GM12878 (cell line): ENCODE measurements around the gene ANKRD42. TPM values are rescaled to one million over a fixed set of nuclear protein-coding genes. Genes with fewer than 3 reads are reported as not detected.

Experiments
- ATAC-seq: fragments of 200-7000 bp; cut with Tn5 transposase; 3 replicates; pipeline ENCODE4 v1.9.1; 2020; ENCODE audit warnings: mild to moderate bottlenecking, moderate library complexity
- BruUV-seq: library from RNA; stranded (reverse); fragments of 400-500 nt; replicated peaks from 2 replicates; lab custom pipeline; 2021; lab: Mats Ljungman, UMichigan
- CTCF ChIA-PET: fragments of 300-600 bp; sonication (Branson Sonifier 250); formaldehyde crosslinking; extraction: SDS; loops from one replicate; lab custom pipeline; 2021; ENCODE audit warnings: inconsistent platforms; lab: Yijun Ruan, JAX
- POLR2A ChIA-PET: fragments of 350-600 bp; formaldehyde crosslinking; extraction: SDS; loops from one replicate; lab custom pipeline; 2021; ENCODE audit warnings: inconsistent platforms; lab: Charles Lee
- RAD21 ChIA-PET: fragments of 300-600 bp; sonication (Branson Sonifier 250); formaldehyde crosslinking; loops from one replicate; lab custom pipeline; 2023; ENCODE audit warnings: antibody characterized with exemption; ENCODE audit not compliant: unreplicated experiment; lab: Charles Lee
- SMC1A ChIA-PET: fragments of 300-600 bp; sonication (Branson Sonifier 250); formaldehyde crosslinking; loops from one replicate; lab custom pipeline; 2023; ENCODE audit not compliant: unreplicated experiment, uncharacterized antibody; lab: Charles Lee
- DNase-seq: peaks from one replicate; pipeline ENCODE4 v3.0.0-alpha.2; 2011; ENCODE audit warnings: low read depth, low spot score
- FAIRE-seq: peaks from 3 replicates; lab custom pipeline; 2011; peaks lifted over from hg19 to GRCh38; lab: Jason Lieb, UNC
- H2AFZ ChIP-seq: 2 replicates; pipeline ENCODE4 v1.6.0; 2011; ENCODE audit warnings: low read depth, low read length, control low read depth; ENCODE audit not compliant: control insufficient read depth
- H3K27ac ChIP-seq: 2 replicates; pipeline ENCODE4 v1.5.1; 2011; ENCODE audit warnings: control low read depth; ENCODE audit not compliant: control insufficient read depth, insufficient read depth
- H3K27me3 ChIP-seq, 2 experiments: replicated peaks in 1 of 2; 2 replicates each; pipeline versions ENCODE4 v1.6.0 to v1.6.1; 2011; ENCODE audit warnings: low read length in 1 of 2; ENCODE audit not compliant: control insufficient read depth in 2 of 2, insufficient read depth in 2 of 2
- H3K36me3 ChIP-seq, 2 experiments: 2 replicates each; pipeline ENCODE4 v1.5.1; 2011; ENCODE audit warnings: low read length in 1 of 2; ENCODE audit not compliant: control insufficient read depth in 2 of 2, insufficient read depth in 2 of 2
- H3K4me1 ChIP-seq: 2 replicates; pipeline ENCODE4 v1.6.1; 2011; ENCODE audit warnings: mild to moderate bottlenecking, low read length, moderate library complexity, mixed read lengths; ENCODE audit not compliant: control insufficient read depth, insufficient read depth
- H3K4me2 ChIP-seq: 2 replicates; pipeline ENCODE4 v1.6.0; 2011; ENCODE audit warnings: control low read depth; ENCODE audit not compliant: control insufficient read depth, insufficient read depth
- H3K4me3 ChIP-seq: fragments of 200-600 bp; sonication (generic); 2 replicates; pipeline ENCODE4 v1.5.1; 2016
- H3K79me2 ChIP-seq: 2 replicates; pipeline ENCODE4 v1.6.0; 2011; ENCODE audit warnings: low read length; ENCODE audit not compliant: control insufficient read depth, insufficient read depth
- H3K9ac ChIP-seq: 2 replicates; pipeline ENCODE4 v1.8.0; 2011; ENCODE audit warnings: low read length, control low read depth, mixed read lengths; ENCODE audit not compliant: control insufficient read depth, insufficient read depth
- H3K9me3 ChIP-seq: replicated peaks from 3 replicates; pipeline ENCODE4 v1.5.1; 2011; ENCODE audit warnings: mild to moderate bottlenecking, low read length; ENCODE audit not compliant: control insufficient read depth, insufficient read depth
- H4K20me1 ChIP-seq: 2 replicates; pipeline ENCODE4 v1.6.0; 2011; ENCODE audit not compliant: control insufficient read depth, insufficient read depth
- BHLHE40 ChIP-seq, 2 experiments: fragments of 450-650 bp in 1 of 2; IDR thresholded peaks; 2 replicates each; pipeline ENCODE4 v1.6.1; 2011 to 2017; ENCODE audit warnings: low read depth in 2 of 2, borderline replicate concordance in 1 of 2, improper control_type of control experiment in 1 of 2, low read length in 1 of 2, mild to moderate bottlenecking in 1 of 2
- CBX3 ChIP-seq: fragments of 200-600 bp; sonication (generic); IDR thresholded peaks from 2 replicates; pipeline ENCODE4 v1.6.1; 2016; ENCODE audit warnings: low read depth, borderline replicate concordance
- ESRRA ChIP-seq: IDR thresholded peaks from 2 replicates; pipeline ENCODE4 v1.6.1; 2012; ENCODE audit warnings: mild to moderate bottlenecking, low read length, improper control_type of control experiment
- GABPA ChIP-seq: IDR thresholded peaks from 2 replicates; pipeline ENCODE4 v1.6.1; 2014; ENCODE audit warnings: antibody characterized with exemption, low read depth, mild to moderate bottlenecking, inconsistent platforms
- NRF1 ChIP-seq: conservative IDR thresholded peaks from 2 replicates; pipeline ENCODE4 v1.6.1; 2011; ENCODE audit warnings: mild to moderate bottlenecking, low read depth, low read length, improper control_type of control experiment
- SIX5 ChIP-seq: IDR thresholded peaks from 2 replicates; pipeline ENCODE4 v1.6.1; 2011; ENCODE audit warnings: mild to moderate bottlenecking, low read depth, low read length, moderate library complexity; ENCODE audit not compliant: severe bottlenecking
- SREBF1 ChIP-seq: IDR thresholded peaks from 2 replicates; pipeline ENCODE4 v1.6.1; 2012; ENCODE audit warnings: mild to moderate bottlenecking, low read length
- TAF1 ChIP-seq: IDR thresholded peaks from 2 replicates; pipeline ENCODE4 v1.6.1; 2011; ENCODE audit warnings: mild to moderate bottlenecking, low read depth, low read length, borderline replicate concordance
- YBX1 ChIP-seq: fragments of 450-650 bp; IDR thresholded peaks from 2 replicates; pipeline ENCODE4 v1.6.1; 2016; ENCODE audit warnings: antibody characterized with exemption
- WGBS: methylation state at CpG from one replicate; pipeline ENCODE4 v1.1.6; 2016; ENCODE audit warnings: low lambda C conversion rate; ENCODE audit not compliant: insufficient replicate concordance, insufficient coverage; ENCODE audit errors: missing lambda C conversion rate; 5-methylcytosine and 5-hydroxymethylcytosine counted together
- in situ Hi-C: fragments of 300-500 bp; cut with MboI; formaldehyde crosslinking; loops from 9 replicates; pipeline ENCODE4 v1.14.3; 2018; ENCODE audit warnings: mixed read lengths
- intact Hi-C: fragments of 100-400 bp; cut with micrococcal nuclease; formaldehyde crosslinking; loops from one replicate; pipeline ENCODE4 v1.14.2; 2022; ENCODE audit not compliant: unreplicated experiment
- polyA plus RNA-seq, 11 experiments: library from polyadenylated mRNA; depleted of rRNA in 4 of 11; unstranded in 6 of 11; stranded (reverse) in 5 of 11; fragments of >200 nt; fragmentation: Nextera tagmentation in 4 of 11; fragmentation: Illumina TruSeq in 1 of 11; extraction: Ambion mirVana in 4 of 11; extraction: Trizol in 1 of 11; gene quantifications; 1 replicate in 1 of 11; 2 replicates in 10 of 11; pipeline versions ENCODE4 v1.2.1 to v1.2.3, GENCODE V29; 2011 to 2016; ENCODE audit warnings: inconsistent platforms in 2 of 11, missing spikeins in 2 of 11, low read depth in 1 of 11
- total RNA-seq, 4 experiments: library from RNA; depleted of rRNA in 3 of 4; stranded (reverse); fragments of >200 nt in 3 of 4; fragmentation: Illumina TruSeq in 1 of 4; extraction: Trizol in 1 of 4; gene quantifications; 2 replicates each; pipeline versions ENCODE4 v1.2.1 to v1.2.3, GENCODE V29; 2013 to 2021
- TF ChIP-seq, protein P1 (sequence below): fragments of 450-650 bp; IDR thresholded peaks from 2 replicates; pipeline ENCODE4 v1.6.1; 2016; ENCODE audit warnings: mild to moderate bottlenecking, moderate library complexity, borderline replicate concordance
- TF ChIP-seq, protein P2 (sequence below): fragments of 450-650 bp; IDR thresholded peaks from 2 replicates; pipeline ENCODE4 v1.6.1; 2017; ENCODE audit warnings: low read depth, mild to moderate bottlenecking, moderate library complexity

Gene ANKRD42
- total and polyA plus RNA-seq, 10 of the 15 experiments (the other 5 are each of a cell fraction or from before 2014, with no cell fraction given): 0.68 to 3.2 (median 2.0) TPM

DNA sequence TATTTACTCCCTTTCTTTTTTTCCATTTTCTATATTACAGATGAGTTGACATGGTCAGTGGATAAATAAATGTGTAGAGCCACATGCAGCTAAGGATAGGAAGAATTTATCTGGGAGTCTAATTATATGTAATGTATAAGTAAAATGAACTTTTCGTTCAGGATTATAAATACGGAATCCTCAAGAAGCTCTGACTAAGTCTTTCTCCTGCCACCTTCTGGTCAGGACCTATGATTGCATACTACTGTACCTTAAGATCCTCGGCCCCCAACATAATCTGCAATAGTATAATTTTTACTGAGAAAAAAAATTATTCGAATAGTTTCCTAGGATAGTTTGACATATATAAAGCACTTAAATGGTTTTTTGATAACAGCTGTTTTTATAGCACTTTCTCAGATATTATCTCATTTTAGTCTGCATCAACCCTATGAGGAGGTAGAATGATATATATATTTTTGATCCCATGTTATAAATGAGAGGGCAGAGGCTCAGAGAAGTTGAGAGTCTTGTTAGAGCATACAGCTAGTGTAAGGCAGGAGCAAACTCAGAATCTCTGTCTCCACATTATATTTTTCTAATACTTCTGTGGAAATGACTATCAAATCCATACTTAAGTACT is 56.6 kb downstream of the ANKRD42 start (continued):
- TF ChIP-seq, protein P1, sequence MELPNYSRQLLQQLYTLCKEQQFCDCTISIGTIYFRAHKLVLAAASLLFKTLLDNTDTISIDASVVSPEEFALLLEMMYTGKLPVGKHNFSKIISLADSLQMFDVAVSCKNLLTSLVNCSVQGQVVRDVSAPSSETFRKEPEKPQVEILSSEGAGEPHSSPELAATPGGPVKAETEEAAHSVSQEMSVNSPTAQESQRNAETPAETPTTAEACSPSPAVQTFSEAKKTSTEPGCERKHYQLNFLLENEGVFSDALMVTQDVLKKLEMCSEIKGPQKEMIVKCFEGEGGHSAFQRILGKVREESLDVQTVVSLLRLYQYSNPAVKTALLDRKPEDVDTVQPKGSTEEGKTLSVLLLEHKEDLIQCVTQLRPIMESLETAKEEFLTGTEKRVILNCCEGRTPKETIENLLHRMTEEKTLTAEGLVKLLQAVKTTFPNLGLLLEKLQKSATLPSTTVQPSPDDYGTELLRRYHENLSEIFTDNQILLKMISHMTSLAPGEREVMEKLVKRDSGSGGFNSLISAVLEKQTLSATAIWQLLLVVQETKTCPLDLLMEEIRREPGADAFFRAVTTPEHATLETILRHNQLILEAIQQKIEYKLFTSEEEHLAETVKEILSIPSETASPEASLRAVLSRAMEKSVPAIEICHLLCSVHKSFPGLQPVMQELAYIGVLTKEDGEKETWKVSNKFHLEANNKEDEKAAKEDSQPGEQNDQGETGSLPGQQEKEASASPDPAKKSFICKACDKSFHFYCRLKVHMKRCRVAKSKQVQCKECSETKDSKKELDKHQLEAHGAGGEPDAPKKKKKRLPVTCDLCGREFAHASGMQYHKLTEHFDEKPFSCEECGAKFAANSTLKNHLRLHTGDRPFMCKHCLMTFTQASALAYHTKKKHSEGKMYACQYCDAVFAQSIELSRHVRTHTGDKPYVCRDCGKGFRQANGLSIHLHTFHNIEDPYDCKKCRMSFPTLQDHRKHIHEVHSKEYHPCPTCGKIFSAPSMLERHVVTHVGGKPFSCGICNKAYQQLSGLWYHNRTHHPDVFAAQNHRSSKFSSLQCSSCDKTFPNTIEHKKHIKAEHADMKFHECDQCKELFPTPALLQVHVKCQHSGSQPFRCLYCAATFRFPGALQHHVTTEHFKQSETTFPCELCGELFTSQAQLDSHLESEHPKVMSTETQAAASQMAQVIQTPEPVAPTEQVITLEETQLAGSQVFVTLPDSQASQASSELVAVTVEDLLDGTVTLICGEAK: no peak
- no peak for TF ChIP-seq SIX5
- TF ChIP-seq SREBF1: no peak
- TF ChIP-seq, all 136 proteins: peak for 3

DNA sequence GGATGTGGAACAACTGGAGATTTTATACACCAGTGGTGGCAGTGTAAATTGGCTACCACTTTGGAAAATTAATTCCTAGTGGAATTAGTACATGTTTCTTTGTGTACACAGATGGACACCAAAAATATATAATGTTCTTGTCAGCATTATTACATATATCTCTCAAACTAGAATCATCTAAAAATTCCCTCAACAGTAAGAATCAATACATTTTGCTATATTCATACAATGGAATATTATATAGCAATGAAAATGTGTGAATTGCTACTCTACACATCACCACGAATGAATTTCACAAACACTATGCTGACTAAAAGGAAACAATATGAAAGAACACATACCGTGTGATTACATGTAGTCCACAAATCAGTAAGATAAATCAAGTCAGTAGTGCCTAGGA is 58.8 kb downstream of the ANKRD42 start:
- no peaks in the 10 kb centered on the region for H3K9me3 ChIP-seq
- peaks cover 12% of the 10 kb centered on the region for H3K4me1 ChIP-seq
- intact Hi-C loops: loop anchor here (5.0 kb wide), 1 partner anchor 165 kb away; no protein-coding TSS in a partner anchor
- H3K27me3 ChIP-seq: no peaks in the 10 kb centered on the region
- ChIA-PET CTCF (interaction anchor here (0.8 to 1.3 kb wide), 2 partner anchors 23 to 385 kb away, joined by 3 to 5 read pairs; no protein-coding TSS in a partner anchor), POLR2A (no interaction called here), SMC1A (interaction anchor here (0.9 to 1.1 kb wide), 2 partner anchors 351 to 385 kb away, joined by 3 to 4 read pairs; partner anchors contain the start of gene DDIAS), RAD21 (no interaction called here)
- H2AFZ ChIP-seq: no peak overlapping the region
- 100% methylated on average over 2 of the region's 2 CpGs for WGBS
- no peak for ATAC-seq
- BruUV-seq: no TSS peak
- H3K4me2 ChIP-seq: no peak overlapping the region
- H3K27ac ChIP-seq: no peak overlapping the region
- no peak overlapping the region for H3K9ac ChIP-seq
- no peaks in the 10 kb centered on the region for H4K20me1 ChIP-seq
- H3K36me3 ChIP-seq: no peaks in the 10 kb centered on the region
- DNase-seq: no peak
- H3K79me2 ChIP-seq: no peaks in the 10 kb centered on the region
- in situ Hi-C loops: loop anchor here (5.0 kb wide), 1 partner anchor 350 kb away; the partner anchor contains the start of genes DDIAS and PRCP
- no peak overlapping the region for H3K4me3 ChIP-seq
- no peak for FAIRE-seq
- no peak for TF ChIP-seq CBX3
- no peak for TF ChIP-seq YBX1
- TF ChIP-seq GABPA: no peak
- TF ChIP-seq ESRRA: no peak
- TF ChIP-seq, protein P2, sequence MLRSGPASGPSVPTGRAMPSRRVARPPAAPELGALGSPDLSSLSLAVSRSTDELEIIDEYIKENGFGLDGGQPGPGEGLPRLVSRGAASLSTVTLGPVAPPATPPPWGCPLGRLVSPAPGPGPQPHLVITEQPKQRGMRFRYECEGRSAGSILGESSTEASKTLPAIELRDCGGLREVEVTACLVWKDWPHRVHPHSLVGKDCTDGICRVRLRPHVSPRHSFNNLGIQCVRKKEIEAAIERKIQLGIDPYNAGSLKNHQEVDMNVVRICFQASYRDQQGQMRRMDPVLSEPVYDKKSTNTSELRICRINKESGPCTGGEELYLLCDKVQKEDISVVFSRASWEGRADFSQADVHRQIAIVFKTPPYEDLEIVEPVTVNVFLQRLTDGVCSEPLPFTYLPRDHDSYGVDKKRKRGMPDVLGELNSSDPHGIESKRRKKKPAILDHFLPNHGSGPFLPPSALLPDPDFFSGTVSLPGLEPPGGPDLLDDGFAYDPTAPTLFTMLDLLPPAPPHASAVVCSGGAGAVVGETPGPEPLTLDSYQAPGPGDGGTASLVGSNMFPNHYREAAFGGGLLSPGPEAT: no peak
- TF ChIP-seq NRF1: no peak
- TF ChIP-seq BHLHE40 (IDR thresholded peaks at IDR 0.05; ENCODE audit: borderline replicate concordance in 1 of 2, low read depth in 2 of 2, low read length in 1 of 2): no peak
- no peak for TF ChIP-seq TAF1
- TF ChIP-seq, protein P1: no peak
